ENCODE measurements around the gene RSBN1. TPM values are rescaled to one million over a fixed set of nuclear protein-coding genes. Genes with fewer than 3 reads are reported as not detected.

The RSBN1 gene
- total RNA-seq, 1 experiment from 2014 or later = 16.6 TPM

DNA sequence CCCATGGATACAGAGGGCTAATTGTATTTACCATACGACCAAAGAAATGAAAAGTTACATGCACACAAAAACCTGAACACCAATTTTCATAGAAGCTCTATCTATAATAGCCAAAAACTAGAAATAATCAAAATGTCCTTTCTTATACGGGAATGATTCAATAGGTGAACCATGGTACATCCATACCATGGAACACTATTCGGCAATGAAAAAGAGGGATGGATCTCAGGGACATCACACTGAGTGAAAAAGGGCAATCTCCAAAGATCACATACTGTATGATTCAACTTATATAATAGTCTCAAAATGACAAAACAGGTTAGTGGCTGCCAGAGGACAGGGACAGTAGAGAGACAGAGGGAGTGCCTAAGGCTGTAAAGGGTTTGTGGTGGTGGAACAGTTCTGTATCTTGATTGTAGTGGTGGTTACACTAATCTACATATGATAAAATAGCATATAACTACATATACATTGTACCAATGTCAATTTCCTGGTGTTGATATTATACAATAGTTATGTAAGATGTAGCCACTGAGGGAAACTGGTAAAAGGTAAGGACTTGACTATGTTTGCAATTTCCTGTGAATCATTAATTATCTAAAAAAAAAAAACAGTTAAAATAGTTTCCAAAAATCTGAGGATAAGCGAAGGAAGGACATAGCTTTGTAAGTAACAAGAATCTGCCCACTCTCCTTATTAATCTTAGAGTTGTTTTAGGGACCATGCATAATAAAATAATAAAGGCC is 3.7 kb downstream of the RSBN1 start:
- RAD21 ChIA-PET (ENCODE audit: low non-redundant PET in 1 of 2, low total read pairs in 2 of 2, uncharacterized antibody in 2 of 2, unreplicated experiment in 2 of 2) = no interaction called here

More for the DNA sequence above, 3.7 kb downstream of the RSBN1 start:
- Histone ChIP-seq H3K36me3 (ENCODE audit: control insufficient read depth in 1 of 2, insufficient read depth in 2 of 2, low read length in 2 of 2) (no peaks in the 10 kb centered on the region), H3K27me3 (ENCODE audit: insufficient read depth, low read length) (no peaks in the 10 kb centered on the region), H4K20me1 (ENCODE audit: insufficient read depth) (no peaks in the 10 kb centered on the region), H3K4me2 (ENCODE audit: low read length) (no peak overlapping the region), H3K4me3 (replicated peaks in 1 of 2; ENCODE audit: low read depth in 1 of 2, low read length in 2 of 2) (no peak overlapping the region), H3K9ac (ENCODE audit: low read length) (no peak overlapping the region), H2AFZ (ENCODE audit: low read depth, low read length, poor library complexity, severe bottlenecking) (no peak overlapping the region), H3K9me3 (ENCODE audit: control insufficient read depth in 1 of 2, insufficient read depth in 1 of 2, low read depth in 1 of 2, low read length in 2 of 2) (no peaks in the 10 kb centered on the region), H3K79me2 (ENCODE audit: insufficient read depth, low read length) (peaks cover 80% of the 10 kb centered on the region), H3K27ac (ENCODE audit: low read depth, low read length) (no peak overlapping the region), H3K9me2 (ENCODE audit: insufficient read depth) (no peaks in the 10 kb centered on the region), H3K4me1 (ENCODE audit: control insufficient read depth in 1 of 2, insufficient read depth in 2 of 2, low read length in 2 of 2) (peaks cover 26 to 42% of the 10 kb centered on the region in 2 experiments)
- DNase-seq (ENCODE audit: low read depth, low spot score) = no peak
- ATAC-seq = no peak
- CTCF ChIA-PET = interaction anchor here (0.7 kb wide), 1 partner anchor 440 kb away, joined by 3 read pairs; no protein-coding TSS in a partner anchor
- intact Hi-C loops (cut with micrococcal nuclease) = no loop called here
- TF ChIP-seq EZH2 (IDR thresholded peaks at IDR 0.05) = no peak
- no peak for TF ChIP-seq FOSL1 (IDR thresholded peaks at IDR 0.05; ENCODE audit: low read depth)
- TF ChIP-seq EGR1 (IDR thresholded peaks at IDR 0.05; ENCODE audit: low read depth) = no peak
- TF ChIP-seq SRF (IDR thresholded peaks at IDR 0.05; ENCODE audit: low read depth) = no peak
- TF ChIP-seq, protein P1, sequence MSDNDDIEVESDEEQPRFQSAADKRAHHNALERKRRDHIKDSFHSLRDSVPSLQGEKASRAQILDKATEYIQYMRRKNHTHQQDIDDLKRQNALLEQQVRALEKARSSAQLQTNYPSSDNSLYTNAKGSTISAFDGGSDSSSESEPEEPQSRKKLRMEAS (IDR thresholded peaks at IDR 0.05) = no peak
- TF ChIP-seq, protein P2, sequence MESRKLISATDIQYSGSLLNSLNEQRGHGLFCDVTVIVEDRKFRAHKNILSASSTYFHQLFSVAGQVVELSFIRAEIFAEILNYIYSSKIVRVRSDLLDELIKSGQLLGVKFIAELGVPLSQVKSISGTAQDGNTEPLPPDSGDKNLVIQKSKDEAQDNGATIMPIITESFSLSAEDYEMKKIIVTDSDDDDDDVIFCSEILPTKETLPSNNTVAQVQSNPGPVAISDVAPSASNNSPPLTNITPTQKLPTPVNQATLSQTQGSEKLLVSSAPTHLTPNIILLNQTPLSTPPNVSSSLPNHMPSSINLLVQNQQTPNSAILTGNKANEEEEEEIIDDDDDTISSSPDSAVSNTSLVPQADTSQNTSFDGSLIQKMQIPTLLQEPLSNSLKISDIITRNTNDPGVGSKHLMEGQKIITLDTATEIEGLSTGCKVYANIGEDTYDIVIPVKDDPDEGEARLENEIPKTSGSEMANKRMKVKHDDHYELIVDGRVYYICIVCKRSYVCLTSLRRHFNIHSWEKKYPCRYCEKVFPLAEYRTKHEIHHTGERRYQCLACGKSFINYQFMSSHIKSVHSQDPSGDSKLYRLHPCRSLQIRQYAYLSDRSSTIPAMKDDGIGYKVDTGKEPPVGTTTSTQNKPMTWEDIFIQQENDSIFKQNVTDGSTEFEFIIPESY (IDR thresholded peaks at IDR 0.05; ENCODE audit: extremely low read depth, insufficient replicate concordance, low read length) = no peak
- TF ChIP-seq YY1 (IDR thresholded peaks at IDR 0.05; ENCODE audit: extremely low read depth, insufficient replicate concordance, low read depth, low read length) = no peak
- no peak for TF ChIP-seq JUND (IDR thresholded peaks at IDR 0.05)
- TF ChIP-seq POLR2AphosphoS5 (IDR thresholded peaks at IDR 0.05; ENCODE audit: low read depth, low read length) = no peak
- TF ChIP-seq ELF1 (IDR thresholded peaks at IDR 0.05; ENCODE audit: borderline replicate concordance, low read depth) = no peak
- no peak for TF ChIP-seq EZH2phosphoT487 (IDR thresholded peaks at IDR 0.05; ENCODE audit: borderline replicate concordance)
- TF ChIP-seq, protein P3, sequence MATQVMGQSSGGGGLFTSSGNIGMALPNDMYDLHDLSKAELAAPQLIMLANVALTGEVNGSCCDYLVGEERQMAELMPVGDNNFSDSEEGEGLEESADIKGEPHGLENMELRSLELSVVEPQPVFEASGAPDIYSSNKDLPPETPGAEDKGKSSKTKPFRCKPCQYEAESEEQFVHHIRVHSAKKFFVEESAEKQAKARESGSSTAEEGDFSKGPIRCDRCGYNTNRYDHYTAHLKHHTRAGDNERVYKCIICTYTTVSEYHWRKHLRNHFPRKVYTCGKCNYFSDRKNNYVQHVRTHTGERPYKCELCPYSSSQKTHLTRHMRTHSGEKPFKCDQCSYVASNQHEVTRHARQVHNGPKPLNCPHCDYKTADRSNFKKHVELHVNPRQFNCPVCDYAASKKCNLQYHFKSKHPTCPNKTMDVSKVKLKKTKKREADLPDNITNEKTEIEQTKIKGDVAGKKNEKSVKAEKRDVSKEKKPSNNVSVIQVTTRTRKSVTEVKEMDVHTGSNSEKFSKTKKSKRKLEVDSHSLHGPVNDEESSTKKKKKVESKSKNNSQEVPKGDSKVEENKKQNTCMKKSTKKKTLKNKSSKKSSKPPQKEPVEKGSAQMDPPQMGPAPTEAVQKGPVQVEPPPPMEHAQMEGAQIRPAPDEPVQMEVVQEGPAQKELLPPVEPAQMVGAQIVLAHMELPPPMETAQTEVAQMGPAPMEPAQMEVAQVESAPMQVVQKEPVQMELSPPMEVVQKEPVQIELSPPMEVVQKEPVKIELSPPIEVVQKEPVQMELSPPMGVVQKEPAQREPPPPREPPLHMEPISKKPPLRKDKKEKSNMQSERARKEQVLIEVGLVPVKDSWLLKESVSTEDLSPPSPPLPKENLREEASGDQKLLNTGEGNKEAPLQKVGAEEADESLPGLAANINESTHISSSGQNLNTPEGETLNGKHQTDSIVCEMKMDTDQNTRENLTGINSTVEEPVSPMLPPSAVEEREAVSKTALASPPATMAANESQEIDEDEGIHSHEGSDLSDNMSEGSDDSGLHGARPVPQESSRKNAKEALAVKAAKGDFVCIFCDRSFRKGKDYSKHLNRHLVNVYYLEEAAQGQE (IDR thresholded peaks at IDR 0.05; ENCODE audit: low read depth) = no peak
- TF ChIP-seq TCF7L2 (IDR thresholded peaks at IDR 0.05; ENCODE audit: borderline replicate concordance, extremely low read depth, insufficient read depth, insufficient read length) = no peak
- no peak for TF ChIP-seq SP1 (IDR thresholded peaks at IDR 0.05; ENCODE audit: low read depth)
- TF ChIP-seq ZFX (IDR thresholded peaks at IDR 0.05) = no peak
- TF ChIP-seq, protein P4, sequence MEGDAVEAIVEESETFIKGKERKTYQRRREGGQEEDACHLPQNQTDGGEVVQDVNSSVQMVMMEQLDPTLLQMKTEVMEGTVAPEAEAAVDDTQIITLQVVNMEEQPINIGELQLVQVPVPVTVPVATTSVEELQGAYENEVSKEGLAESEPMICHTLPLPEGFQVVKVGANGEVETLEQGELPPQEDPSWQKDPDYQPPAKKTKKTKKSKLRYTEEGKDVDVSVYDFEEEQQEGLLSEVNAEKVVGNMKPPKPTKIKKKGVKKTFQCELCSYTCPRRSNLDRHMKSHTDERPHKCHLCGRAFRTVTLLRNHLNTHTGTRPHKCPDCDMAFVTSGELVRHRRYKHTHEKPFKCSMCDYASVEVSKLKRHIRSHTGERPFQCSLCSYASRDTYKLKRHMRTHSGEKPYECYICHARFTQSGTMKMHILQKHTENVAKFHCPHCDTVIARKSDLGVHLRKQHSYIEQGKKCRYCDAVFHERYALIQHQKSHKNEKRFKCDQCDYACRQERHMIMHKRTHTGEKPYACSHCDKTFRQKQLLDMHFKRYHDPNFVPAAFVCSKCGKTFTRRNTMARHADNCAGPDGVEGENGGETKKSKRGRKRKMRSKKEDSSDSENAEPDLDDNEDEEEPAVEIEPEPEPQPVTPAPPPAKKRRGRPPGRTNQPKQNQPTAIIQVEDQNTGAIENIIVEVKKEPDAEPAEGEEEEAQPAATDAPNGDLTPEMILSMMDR (IDR thresholded peaks at IDR 0.05 in 2 of 3, conservative IDR thresholded peaks at IDR 0.05 in 1 of 3; ENCODE audit: borderline replicate concordance in 1 of 3, insufficient read depth in 1 of 3, low read depth in 2 of 3, low read length in 2 of 3) = no peak
- no peak for TF ChIP-seq CBX3 (IDR thresholded peaks at IDR 0.05; ENCODE audit: low read depth)
- BruUV-seq (replicated peaks) = no TSS peak
- POLR2A ChIA-PET = no interaction called here
